NCI-H446 treated with DMSO at 0.1 percent for 48 hours (cell line): Measurements from ENCODE around the gene AKAP13.

Source experiments
- DNase-seq: peaks from one replicate; lab custom pipeline; 2025; lab: John Stamatoyannopoulos, UW

AKAP13 gene

GRCh38 chr15:85540085-85540797, 159.8 kb downstream of the AKAP13 start:
- no peak for DNase-seq

- DNase-seq, result no peak
Measured at GRCh38 chr15:85541744-85542143, 161.3 kb downstream of the AKAP13 start.

GRCh38 chr15:85542488-85542887, 162.1 kb downstream of the AKAP13 start:
- no peak for DNase-seq

- DNase-seq, result no peak
Measured at GRCh38 chr15:85542895-85543331, 162.5 kb downstream of the AKAP13 start.

GRCh38 chr15:85543741-85544155, 163.3 kb downstream of the AKAP13 start:
- no peak for DNase-seq

- no peak for DNase-seq
Measured at GRCh38 chr15:85545185-85545584, 164.8 kb downstream of the AKAP13 start.

- DNase-seq, result no peak
Measured at GRCh38 chr15:85545752-85546151, 165.3 kb downstream of the AKAP13 start.

- DNase-seq, result no peak
Measured at GRCh38 chr15:85547386-85547785, 167.0 kb downstream of the AKAP13 start.

- no peak for DNase-seq
Measured at GRCh38 chr15:85550283-85550682, 169.9 kb downstream of the AKAP13 start.

GRCh38 chr15:85551221-85551832, 170.9 kb downstream of the AKAP13 start:
- no peak for DNase-seq

GRCh38 chr15:85554852-85555521, 174.6 kb downstream of the AKAP13 start:
- DNase-seq, result no peak

- DNase-seq, result no peak
Measured at GRCh38 chr15:85555875-85556617, 175.6 kb downstream of the AKAP13 start.

GRCh38 chr15:85556618-85556895, 176.2 kb downstream of the AKAP13 start:
- no peak for DNase-seq

GRCh38 chr15:85557385-85557784, 177.0 kb downstream of the AKAP13 start:
- no peak for DNase-seq

- DNase-seq, result no peak
Measured at GRCh38 chr15:85558848-85559247, 178.4 kb downstream of the AKAP13 start.

- no peak for DNase-seq
Measured at GRCh38 chr15:85559530-85559929, 179.1 kb downstream of the AKAP13 start.

- DNase-seq, result no peak
Measured at GRCh38 chr15:85562824-85563223, 182.4 kb downstream of the AKAP13 start.

GRCh38 chr15:85563328-85563727, 182.9 kb downstream of the AKAP13 start:
- DNase-seq, result no peak

GRCh38 chr15:85563731-85564130, 183.3 kb downstream of the AKAP13 start:
- DNase-seq, result no peak

- no peak for DNase-seq
Measured at GRCh38 chr15:85564686-85565085, 184.3 kb downstream of the AKAP13 start.

- DNase-seq, result no peak
Measured at GRCh38 chr15:85568261-85568808, 187.9 kb downstream of the AKAP13 start.

- no peak for DNase-seq
Measured at GRCh38 chr15:85570336-85570735, 189.9 kb downstream of the AKAP13 start.
